ENCODE data around the gene RNF223.

Gene RNF223

DNA sequence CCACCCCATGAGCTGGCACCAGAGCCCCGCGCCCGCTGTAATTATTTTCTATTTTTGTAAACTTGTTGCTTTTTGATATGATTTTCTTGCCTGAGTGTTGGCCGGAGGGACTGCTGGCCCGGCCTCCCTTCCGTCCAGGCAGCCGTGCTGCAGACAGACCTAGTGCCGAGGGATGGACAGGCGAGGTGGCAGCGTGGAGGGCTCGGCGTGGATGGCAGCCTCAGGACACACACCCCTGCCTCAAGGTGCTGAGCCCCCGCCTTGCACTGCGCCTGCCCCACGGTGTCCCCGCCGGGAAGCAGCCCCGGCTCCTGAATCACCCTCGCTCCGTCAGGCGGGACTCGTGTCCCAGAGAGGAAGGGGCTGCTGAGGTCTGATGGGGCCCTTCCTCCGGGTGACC, 19.1 kb downstream of the RNF223 start:
- DNase-seq (ENCODE audit: extremely low read depth, insufficient read length), result no peak
- Histone ChIP-seq H3K27me3 (replicated peaks; ENCODE audit: control insufficient read depth, insufficient read depth, low read length) (no peaks in the 10 kb centered on the region), H3K36me3 (ENCODE audit: control insufficient read depth, insufficient read depth, low read length) (peaks cover 3% of the 10 kb centered on the region), H3K4me3 (replicated peaks; ENCODE audit: low read depth, low read length) (no peak overlapping the region)
- TF ChIP-seq, protein P1, sequence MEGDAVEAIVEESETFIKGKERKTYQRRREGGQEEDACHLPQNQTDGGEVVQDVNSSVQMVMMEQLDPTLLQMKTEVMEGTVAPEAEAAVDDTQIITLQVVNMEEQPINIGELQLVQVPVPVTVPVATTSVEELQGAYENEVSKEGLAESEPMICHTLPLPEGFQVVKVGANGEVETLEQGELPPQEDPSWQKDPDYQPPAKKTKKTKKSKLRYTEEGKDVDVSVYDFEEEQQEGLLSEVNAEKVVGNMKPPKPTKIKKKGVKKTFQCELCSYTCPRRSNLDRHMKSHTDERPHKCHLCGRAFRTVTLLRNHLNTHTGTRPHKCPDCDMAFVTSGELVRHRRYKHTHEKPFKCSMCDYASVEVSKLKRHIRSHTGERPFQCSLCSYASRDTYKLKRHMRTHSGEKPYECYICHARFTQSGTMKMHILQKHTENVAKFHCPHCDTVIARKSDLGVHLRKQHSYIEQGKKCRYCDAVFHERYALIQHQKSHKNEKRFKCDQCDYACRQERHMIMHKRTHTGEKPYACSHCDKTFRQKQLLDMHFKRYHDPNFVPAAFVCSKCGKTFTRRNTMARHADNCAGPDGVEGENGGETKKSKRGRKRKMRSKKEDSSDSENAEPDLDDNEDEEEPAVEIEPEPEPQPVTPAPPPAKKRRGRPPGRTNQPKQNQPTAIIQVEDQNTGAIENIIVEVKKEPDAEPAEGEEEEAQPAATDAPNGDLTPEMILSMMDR (IDR thresholded peaks at IDR 0.05; ENCODE audit: insufficient read depth, low read length, poor library complexity, severe bottlenecking), result no peak

DNA sequence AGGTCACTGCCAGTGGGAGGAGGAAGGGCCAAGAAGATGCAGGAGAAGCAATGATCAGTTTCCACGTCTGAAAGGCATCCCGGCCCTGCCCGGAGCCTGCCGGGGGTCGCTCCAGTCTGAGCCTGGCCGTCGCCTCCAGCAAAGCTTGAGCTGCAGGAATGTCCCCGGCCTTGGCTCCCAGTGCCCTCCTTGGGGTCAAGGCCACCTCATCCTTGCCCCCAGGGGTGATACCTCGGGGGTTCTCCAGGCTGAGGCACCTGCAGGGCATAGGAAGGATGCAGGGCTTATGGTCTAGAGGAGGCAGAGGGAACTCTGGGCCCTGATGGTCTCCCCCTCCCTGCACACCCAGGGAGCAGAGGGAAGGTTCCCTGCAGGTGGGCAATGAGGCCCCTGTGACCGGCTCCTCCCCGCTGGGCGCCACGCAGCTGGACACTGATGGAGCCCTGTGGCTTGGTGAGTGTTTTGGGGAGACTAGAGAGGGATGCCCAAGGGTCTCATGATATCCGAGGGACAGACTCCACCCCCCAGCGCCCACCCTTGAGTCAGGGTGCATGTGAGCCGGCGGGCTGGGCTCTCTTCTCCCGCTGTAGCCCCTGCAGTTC, 19.9 kb downstream of the RNF223 start:
- Histone ChIP-seq H3K4me3 (replicated peaks; ENCODE audit: low read depth, low read length) (no peak overlapping the region), H3K27me3 (replicated peaks; ENCODE audit: control insufficient read depth, insufficient read depth, low read length) (no peaks in the 10 kb centered on the region), H3K36me3 (ENCODE audit: control insufficient read depth, insufficient read depth, low read length) (peaks cover 3% of the 10 kb centered on the region)
- TF ChIP-seq, protein P1 (IDR thresholded peaks at IDR 0.05; ENCODE audit: insufficient read depth, low read length, poor library complexity, severe bottlenecking), result no peak
- no peak for DNase-seq (ENCODE audit: extremely low read depth, insufficient read length)

DNA sequence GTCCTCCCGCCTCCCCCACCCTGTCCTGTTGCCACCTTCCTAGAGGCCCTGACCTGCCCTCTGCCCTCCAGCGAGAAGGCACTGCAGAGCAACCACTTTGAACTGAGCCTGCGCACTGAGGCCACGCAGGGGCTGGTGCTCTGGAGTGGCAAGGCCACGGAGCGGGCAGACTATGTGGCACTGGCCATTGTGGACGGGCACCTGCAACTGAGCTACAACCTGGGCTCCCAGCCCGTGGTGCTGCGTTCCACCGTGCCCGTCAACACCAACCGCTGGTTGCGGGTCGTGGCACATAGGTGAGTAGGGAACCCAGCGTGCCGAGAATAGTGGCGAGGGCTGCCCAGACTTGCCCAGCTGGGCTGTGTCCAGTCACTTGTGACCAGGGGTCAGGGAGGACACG, 20.4 kb downstream of the RNF223 start:
- no peak for DNase-seq (ENCODE audit: extremely low read depth, insufficient read length)
- H3K27me3 ChIP-seq (replicated peaks; ENCODE audit: control insufficient read depth, insufficient read depth, low read length), result no peaks in the 10 kb centered on the region
- TF ChIP-seq, protein P1 (IDR thresholded peaks at IDR 0.05; ENCODE audit: insufficient read depth, low read length, poor library complexity, severe bottlenecking), result no peak
- peaks cover 3% of the 10 kb centered on the region for H3K36me3 ChIP-seq (ENCODE audit: control insufficient read depth, insufficient read depth, low read length)
- H3K4me3 ChIP-seq (replicated peaks; ENCODE audit: low read depth, low read length), result no peak overlapping the region

DNA sequence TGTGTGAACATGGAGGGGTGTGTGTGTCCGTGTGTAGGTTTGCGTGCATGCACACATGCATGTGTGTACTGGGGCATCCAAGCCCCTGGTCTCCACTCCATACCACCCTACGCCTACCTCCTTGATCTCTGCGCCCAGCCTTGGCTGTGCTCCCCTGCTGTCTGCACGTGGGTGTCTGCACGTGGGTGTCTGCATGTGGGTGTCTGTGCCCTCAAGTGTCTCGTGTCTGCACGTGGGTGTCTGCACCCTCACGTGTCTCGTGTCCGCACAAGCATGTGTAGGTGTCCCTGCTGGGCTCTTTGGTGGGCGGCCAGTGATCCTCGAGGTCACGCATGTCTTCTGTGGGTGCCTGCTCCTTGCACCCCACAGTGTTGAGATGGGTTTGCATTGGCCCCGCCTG, 21.1 kb downstream of the RNF223 start:
- H3K36me3 ChIP-seq (ENCODE audit: control insufficient read depth, insufficient read depth, low read length), result peaks cover 3% of the 10 kb centered on the region
- DNase-seq (ENCODE audit: extremely low read depth, insufficient read length), result no peak
- TF ChIP-seq, protein P1 (IDR thresholded peaks at IDR 0.05; ENCODE audit: insufficient read depth, low read length, poor library complexity, severe bottlenecking), result no peak

DNA sequence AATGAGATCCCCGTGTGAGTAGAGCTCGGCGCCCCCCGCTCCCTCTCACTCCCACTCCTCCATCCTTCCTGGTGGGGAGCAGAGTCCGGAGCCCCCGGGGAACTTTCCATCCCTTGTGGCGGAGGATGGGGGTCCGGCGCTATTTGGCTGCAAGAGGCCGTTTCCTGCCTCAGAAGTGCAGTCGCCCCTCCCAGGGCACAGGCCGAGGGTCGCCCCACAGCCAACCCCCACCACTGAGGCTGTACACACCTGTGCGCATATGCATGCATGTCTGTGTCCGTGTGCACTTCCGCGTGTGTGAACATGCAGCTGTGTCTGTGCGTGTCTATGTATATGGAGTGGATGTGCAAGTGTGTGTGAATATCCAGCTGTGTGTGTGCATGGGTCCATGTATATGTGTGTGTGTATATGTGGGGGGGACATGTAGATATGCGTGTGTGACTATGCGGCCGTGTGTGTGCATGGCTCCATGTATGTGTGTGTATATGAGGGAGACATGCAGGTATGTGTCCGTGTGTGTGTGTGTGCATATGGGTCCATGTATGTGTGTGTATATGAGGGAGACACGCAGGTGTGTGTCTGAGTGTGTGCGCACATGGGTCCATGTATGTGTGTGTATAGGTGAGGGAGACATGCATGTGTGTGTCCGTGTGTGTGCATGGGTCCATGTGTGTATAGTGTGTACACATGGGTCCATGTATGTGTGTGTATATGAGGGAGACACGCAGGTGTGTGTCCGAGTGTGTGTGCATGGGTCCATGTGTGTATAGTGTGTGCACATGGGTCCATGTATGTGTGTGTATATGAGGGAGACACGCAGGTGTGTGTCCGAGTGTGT, 21.9 kb downstream of the RNF223 start:
- TF ChIP-seq, protein P1 (IDR thresholded peaks at IDR 0.05; ENCODE audit: insufficient read depth, low read length, poor library complexity, severe bottlenecking), result no peak
- Histone ChIP-seq H3K36me3 (ENCODE audit: control insufficient read depth, insufficient read depth, low read length) (peaks cover 3% of the 10 kb centered on the region), H3K4me3 (replicated peaks; ENCODE audit: low read depth, low read length) (no peak overlapping the region), H3K27me3 (replicated peaks; ENCODE audit: control insufficient read depth, insufficient read depth, low read length) (no peaks in the 10 kb centered on the region)
- DNase-seq (ENCODE audit: extremely low read depth, insufficient read length), result no peak

More for the DNA sequence above, 21.1 kb downstream of the RNF223 start:
- Histone ChIP-seq H3K4me3 (replicated peaks; ENCODE audit: low read depth, low read length) (no peak overlapping the region), H3K27me3 (replicated peaks; ENCODE audit: control insufficient read depth, insufficient read depth, low read length) (no peaks in the 10 kb centered on the region)
